HG03457 (cell line): ENCODE data around the gene RAB31.
"Not testable (repeated sequence)": the region's sequence is repeated elsewhere in the genome, so short reads cannot be mapped to it uniquely, and the experiment has no call there.

Source experiments
- ATAC-seq: cut with Tn5 transposase; IDR thresholded peaks from one replicate; pipeline ENCODE4 v1.9.1; 2021; ENCODE audit warnings: moderate number of reproducible peaks; ENCODE audit not compliant: unreplicated experiment

Gene RAB31

GRCh38 chr18:9902264-9902663, 194.2 kb downstream of the RAB31 start:
- not testable (repeated sequence) for ATAC-seq

DNA sequence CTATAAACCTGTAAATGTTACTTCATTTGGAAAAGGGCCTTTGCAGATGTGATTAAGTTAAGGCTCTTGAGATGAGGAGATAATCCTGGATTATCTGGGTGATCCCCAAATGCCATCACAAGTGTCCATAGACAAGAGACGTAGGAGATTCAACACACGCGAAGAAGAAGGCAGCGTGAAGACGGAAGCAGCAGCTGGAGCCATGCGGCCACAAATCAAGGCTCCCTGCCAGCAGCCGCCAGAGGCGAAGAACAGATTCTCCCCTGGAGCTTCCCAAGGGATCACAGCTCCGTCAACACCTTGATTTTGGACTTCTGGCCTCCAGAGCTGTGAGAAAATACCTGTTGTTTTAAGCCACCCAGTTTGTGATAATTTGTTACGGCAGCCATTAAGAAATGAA, 194.7 kb downstream of the RAB31 start:
- no peak for ATAC-seq

DNA sequence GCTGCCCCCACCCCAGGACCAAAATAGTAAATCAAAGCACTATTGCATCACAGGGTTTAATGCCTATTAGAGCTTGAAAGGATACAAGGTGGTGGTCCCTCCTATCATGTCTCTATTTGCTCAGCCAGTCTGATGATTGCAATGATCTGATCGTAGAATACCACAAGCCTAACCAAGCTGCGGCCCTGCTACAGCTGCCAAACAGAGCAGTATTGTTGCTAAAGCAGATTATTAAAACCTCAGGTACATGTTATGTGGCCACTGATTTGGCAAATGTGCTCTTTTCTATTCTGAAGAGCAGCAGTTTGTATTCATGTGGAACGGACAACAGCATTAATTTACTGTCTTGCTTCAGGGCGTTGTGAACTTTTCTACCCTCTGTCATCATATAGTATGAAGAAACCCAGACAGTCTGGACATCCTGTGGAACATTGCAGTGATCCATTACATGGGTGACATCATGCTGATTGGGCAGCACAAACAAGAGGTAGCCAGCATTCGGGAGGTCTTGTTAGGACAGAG, 197.4 kb downstream of the RAB31 start:
- no peak for ATAC-seq

GRCh38 chr18:9906481-9906880, 198.4 kb downstream of the RAB31 start:
- ATAC-seq = no peak

DNA sequence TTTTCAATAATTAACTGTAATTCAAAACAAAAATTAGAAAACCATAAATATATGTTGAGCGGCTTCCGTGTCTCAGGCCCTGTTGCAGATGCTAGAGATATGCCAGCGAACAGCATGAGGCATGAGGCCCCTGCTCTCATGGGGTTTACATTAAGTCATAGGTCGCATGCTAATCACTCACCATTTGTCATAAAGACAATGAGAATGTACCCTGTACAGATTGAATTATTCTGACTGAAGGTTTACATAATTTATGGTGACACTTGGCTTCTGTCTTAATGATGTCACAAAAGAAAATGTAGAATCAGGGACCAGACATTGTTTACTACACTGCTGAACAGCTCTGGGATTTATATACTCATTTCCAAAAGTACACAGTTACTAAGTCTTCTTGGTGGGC, 199.8 kb downstream of the RAB31 start:
- ATAC-seq = no peak

DNA sequence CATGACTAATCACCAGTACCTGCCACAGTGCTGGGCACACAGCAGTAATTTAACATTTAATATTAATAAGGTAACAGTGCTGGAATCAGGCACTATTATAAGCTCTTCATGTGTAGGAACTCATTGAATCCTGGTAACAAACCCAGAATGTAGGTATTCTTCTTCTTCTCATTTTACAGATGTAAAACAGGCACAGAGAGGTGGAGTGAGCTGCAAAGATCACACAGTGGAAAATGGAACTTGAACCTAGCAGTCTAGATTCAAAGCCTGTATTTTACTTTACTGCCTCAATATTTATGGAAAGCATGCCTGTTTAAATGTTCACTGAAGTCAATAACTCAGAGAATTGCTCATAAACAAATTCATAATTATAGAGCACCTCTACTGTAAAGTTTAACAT, 202.0 kb downstream of the RAB31 start:
- no peak for ATAC-seq

DNA sequence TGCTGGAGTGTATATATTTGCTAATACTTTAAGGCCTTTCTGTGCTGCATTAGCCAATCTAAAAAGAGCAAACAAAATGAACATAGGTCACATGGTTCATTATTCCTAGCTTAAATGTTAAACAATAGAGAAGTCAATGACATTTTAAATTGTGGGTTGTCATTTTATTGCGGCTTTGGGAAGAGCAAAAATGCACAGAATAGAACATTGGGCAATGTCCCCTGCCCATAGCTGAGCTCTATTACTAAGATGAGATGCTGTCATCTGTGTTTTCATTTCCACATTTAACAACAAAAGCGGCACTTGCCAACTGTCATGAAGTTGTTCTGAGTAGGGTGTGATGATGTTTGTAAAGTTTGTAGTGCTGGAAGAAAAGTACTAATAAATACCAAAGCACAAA, 202.6 kb downstream of the RAB31 start:
- ATAC-seq = no peak

GRCh38 chr18:9911226-9911625, 203.1 kb downstream of the RAB31 start:
- no peak for ATAC-seq
